Measurements from ENCODE around the gene MYO5A. TPM values are rescaled to one million over a fixed set of nuclear protein-coding genes. Genes with fewer than 3 reads are reported as not detected.
A peak's percentile ranks its signal among the peaks of the same experiment; 100 is the strongest.

MYO5A gene
- total RNA-seq, 4 donors from 2014 or later = 22.0 to 37.4 (median 33.2) TPM

DNA sequence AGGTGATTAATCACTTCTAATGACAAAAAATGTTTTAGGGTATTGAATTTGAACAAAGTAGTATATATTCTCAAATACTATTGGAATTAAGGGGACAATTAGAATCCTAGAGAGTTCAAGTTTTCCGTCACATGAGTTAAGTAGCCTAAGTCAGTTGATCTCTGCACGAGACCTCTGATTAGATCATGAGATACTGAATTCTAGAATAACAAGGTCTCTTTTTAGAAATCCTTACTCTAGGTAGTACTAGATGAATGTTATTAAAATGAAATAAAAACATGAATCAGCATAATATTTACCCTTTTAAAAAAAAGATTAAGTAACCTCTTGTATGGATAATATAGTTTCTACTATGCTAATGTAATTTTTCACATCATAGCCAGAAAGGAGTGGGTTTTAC lies 43.4 kb downstream of the MYO5A start:
- TF ChIP-seq POLR2AphosphoS5 (IDR thresholded peaks at IDR 0.05) = no peak
- TF ChIP-seq POLR2A (IDR thresholded peaks at IDR 0.05; ENCODE audit: low read depth) = no peak
- TF ChIP-seq, protein P1, sequence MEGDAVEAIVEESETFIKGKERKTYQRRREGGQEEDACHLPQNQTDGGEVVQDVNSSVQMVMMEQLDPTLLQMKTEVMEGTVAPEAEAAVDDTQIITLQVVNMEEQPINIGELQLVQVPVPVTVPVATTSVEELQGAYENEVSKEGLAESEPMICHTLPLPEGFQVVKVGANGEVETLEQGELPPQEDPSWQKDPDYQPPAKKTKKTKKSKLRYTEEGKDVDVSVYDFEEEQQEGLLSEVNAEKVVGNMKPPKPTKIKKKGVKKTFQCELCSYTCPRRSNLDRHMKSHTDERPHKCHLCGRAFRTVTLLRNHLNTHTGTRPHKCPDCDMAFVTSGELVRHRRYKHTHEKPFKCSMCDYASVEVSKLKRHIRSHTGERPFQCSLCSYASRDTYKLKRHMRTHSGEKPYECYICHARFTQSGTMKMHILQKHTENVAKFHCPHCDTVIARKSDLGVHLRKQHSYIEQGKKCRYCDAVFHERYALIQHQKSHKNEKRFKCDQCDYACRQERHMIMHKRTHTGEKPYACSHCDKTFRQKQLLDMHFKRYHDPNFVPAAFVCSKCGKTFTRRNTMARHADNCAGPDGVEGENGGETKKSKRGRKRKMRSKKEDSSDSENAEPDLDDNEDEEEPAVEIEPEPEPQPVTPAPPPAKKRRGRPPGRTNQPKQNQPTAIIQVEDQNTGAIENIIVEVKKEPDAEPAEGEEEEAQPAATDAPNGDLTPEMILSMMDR (IDR thresholded peaks at IDR 0.05) = no peak
- no peak for TF ChIP-seq EP300 (IDR thresholded peaks at IDR 0.05)
- no peak for DNase-seq (ENCODE audit: extremely low spot score)
- 90% methylated on average over 2 of the region's 2 CpGs for whole genome bisulfite sequencing
- Histone ChIP-seq H3K36me3 (no peaks in the 10 kb centered on the region), H3K27ac (replicated peaks in 1 of 4) (no peak overlapping the region), H3K9me3 (no peaks in the 10 kb centered on the region), H3K4me3 (no peak overlapping the region), H3K27me3 (no peaks in the 10 kb centered on the region), H3K4me1 (peaks cover 25 to 55% (median 41%) of the 10 kb centered on the region in 4 donors)
- intact Hi-C loops (cut with DNase I) = no loop called here

DNA sequence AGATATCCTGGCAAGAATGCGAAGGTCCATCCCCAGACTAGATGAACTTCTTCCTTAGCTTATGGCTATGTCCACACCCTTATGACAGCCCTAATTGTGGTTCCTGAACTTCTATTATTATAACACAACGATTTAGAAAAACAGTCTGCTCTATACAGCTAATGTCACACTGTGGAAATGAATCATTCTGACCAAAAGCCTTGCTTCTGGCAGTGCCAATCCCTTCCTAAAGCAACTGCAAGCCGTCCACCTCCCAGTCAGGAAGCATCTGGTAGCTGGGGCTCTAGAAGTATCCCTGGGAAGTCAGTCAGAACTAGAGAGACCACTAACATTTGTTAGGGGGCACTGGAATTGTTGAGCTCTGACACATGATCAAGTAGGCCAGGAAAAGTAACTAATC lies 45.0 kb downstream of the MYO5A start:
- 65% methylated on average over 3 of the region's 3 CpGs for WGBS
- intact Hi-C loops (cut with DNase I) = no loop called here
- TF ChIP-seq POLR2A (IDR thresholded peaks at IDR 0.05; ENCODE audit: low read depth) (no peak), POLR2AphosphoS5 (IDR thresholded peaks at IDR 0.05) (peak; percentile 41 to 43)

DNA sequence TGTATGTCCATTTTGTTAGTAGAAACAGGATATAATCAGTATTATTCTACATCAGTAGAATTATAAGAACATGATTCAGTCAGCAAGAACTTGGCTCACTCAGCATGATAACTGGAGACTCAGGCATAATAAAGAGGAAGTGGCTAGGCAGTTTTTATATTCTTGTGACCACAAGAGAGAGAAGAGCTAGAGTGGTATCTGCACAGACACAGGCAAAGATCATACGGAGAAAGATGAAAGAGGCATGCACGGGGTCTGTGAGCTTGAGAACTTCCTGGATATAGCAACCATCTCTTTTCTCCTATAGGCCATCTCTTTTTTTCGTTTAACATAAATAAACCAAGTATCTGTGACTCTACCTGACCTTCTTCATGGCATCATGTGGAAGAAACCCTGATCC lies 46.8 kb downstream of the MYO5A start:
- WGBS = 59% methylated on average over 3 of the region's 3 CpGs

More for the DNA sequence above, 45.0 kb downstream of the MYO5A start:
- no peak for DNase-seq (ENCODE audit: extremely low spot score)
- H3K4me3 ChIP-seq = no peak overlapping the region
- no peaks in the 10 kb centered on the region for H3K27me3 ChIP-seq
- no peaks in the 10 kb centered on the region for H3K36me3 ChIP-seq
- peak overlapping the region in 2 of 4 donors; percentile 34 to 38 for H3K27ac ChIP-seq (replicated peaks in 1 of 4)
- peaks cover 17 to 48% (median 41%) of the 10 kb centered on the region in 4 donors for H3K4me1 ChIP-seq
- no peaks in the 10 kb centered on the region for H3K9me3 ChIP-seq

DNA sequence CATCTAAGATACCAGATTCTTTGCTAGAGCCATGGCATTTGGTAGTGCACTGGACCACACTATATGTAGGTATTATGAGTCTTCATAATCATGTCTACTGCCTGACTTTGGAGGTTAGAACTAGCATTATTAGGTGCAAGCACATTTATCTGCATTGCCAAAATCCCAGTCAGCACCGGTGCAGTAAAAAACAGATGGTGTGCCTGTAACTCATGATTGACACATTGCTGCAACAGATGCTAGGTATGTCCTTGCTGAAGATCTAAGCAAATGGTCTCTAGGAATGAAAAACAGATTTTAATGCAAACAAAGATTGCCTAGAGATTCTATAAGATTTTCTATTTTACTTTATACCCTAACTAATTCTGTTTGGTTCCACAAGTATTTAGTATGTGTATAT lies 47.7 kb downstream of the MYO5A start:
- 67% methylated on average over 1 of the region's 1 CpG for WGBS
- intact Hi-C loops (cut with DNase I) = no loop called here
- no peak overlapping the region for H3K27ac ChIP-seq (replicated peaks in 1 of 4)

More for the DNA sequence above, 46.8 kb downstream of the MYO5A start:
- intact Hi-C loops (cut with DNase I) = no loop called here
- Histone ChIP-seq H3K4me1 (peaks cover 10 to 41% (median 36%) of the 10 kb centered on the region in 4 donors), H3K9me3 (no peaks in the 10 kb centered on the region), H3K4me3 (no peak overlapping the region), H3K27me3 (no peaks in the 10 kb centered on the region), H3K27ac (replicated peaks in 1 of 4) (peak overlapping the region in 1 of 4 donors; percentile 3), H3K36me3 (no peaks in the 10 kb centered on the region)
- DNase-seq (ENCODE audit: extremely low spot score) = no peak
- TF ChIP-seq POLR2A (IDR thresholded peaks at IDR 0.05; ENCODE audit: low read depth) (no peak), POLR2AphosphoS5 (IDR thresholded peaks at IDR 0.05) (peak in 1 of 2 donors; percentile 45)
- TF ChIP-seq, protein P1 (IDR thresholded peaks at IDR 0.05) = no peak

DNA sequence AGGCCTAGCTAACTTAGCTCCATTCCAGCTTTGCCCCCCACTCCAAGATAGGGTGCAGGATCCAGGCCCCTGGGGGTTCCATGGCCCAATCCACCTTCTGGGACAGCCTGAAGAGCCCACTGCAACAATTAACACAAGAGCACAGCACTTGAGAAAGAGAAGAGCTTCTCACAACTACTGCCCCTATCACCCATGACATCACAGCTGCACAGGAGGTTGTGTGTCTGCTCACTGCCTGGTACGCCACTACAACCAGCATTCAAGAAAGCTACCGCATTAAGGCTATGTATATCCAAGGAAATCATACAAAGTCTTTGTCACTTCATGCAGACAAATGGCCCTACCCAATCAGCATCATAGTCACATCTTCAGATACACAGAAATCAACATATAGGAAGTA lies 62.0 kb downstream of the MYO5A start:
- TF ChIP-seq POLR2AphosphoS5 (IDR thresholded peaks at IDR 0.05) = no peak
- no peak for TF ChIP-seq POLR2A (IDR thresholded peaks at IDR 0.05; ENCODE audit: low read depth)
- TF ChIP-seq, protein P1 (IDR thresholded peaks at IDR 0.05) = no peak
- no peak for TF ChIP-seq EP300 (IDR thresholded peaks at IDR 0.05)
- peaks cover 11 to 29% (median 19%) of the 10 kb centered on the region in 4 donors for H3K4me1 ChIP-seq
- H3K36me3 ChIP-seq = no peaks in the 10 kb centered on the region
- peaks cover 0 to 12% (median 7%) of the 10 kb centered on the region in 4 donors for H3K9me3 ChIP-seq
- no peaks in the 10 kb centered on the region for H3K27me3 ChIP-seq
- WGBS = 100% methylated on average over 2 of the region's 2 CpGs
- no peak overlapping the region for H3K27ac ChIP-seq (replicated peaks in 1 of 4)
- H3K4me3 ChIP-seq = no peak overlapping the region
- no peak for DNase-seq (ENCODE audit: extremely low spot score)
- intact Hi-C loops (cut with DNase I) = no loop called here

More for the DNA sequence above, 47.7 kb downstream of the MYO5A start:
- H3K36me3 ChIP-seq = no peaks in the 10 kb centered on the region
- TF ChIP-seq EP300 (IDR thresholded peaks at IDR 0.05) = no peak
- TF ChIP-seq POLR2A (IDR thresholded peaks at IDR 0.05; ENCODE audit: low read depth) = no peak
- TF ChIP-seq, protein P1 (IDR thresholded peaks at IDR 0.05) = no peak
- TF ChIP-seq POLR2AphosphoS5 (IDR thresholded peaks at IDR 0.05) = no peak
- DNase-seq (ENCODE audit: extremely low spot score) = no peak
- no peak overlapping the region for H3K4me3 ChIP-seq
- H3K27me3 ChIP-seq = no peaks in the 10 kb centered on the region
- H3K9me3 ChIP-seq = no peaks in the 10 kb centered on the region
- peaks cover 10 to 36% (median 32%) of the 10 kb centered on the region in 4 donors for H3K4me1 ChIP-seq
